Activated T-cell treated with anti-CD3 and anti-CD28 coated beads, Interleukin-2, amount 50 U/mL, for 4 hours (primary cell): ENCODE data around the gene SCUBE1. TPM values are rescaled to one million over a fixed set of nuclear protein-coding genes. Genes with fewer than 3 reads are reported as not detected.

Experiments
- ATAC-seq, 2 donors: fragments of 200-7000 bp; cut with Tn5 transposase; one replicate each; pipeline ENCODE4 v1.10.0; 2021
- DNase-seq: peaks from one replicate; pipeline ENCODE4 v3.0.0-alpha.2; 2020
- H3K27me3 Mint-ChIP-seq: one replicate; pipeline ENCODE4 v1.8.0; 2021; ENCODE audit warnings: low read depth, mixed read lengths
- H3K36me3 Mint-ChIP-seq: one replicate; pipeline ENCODE4 v1.8.0; 2022; ENCODE audit warnings: mixed read lengths; ENCODE audit not compliant: insufficient read depth
- H3K4me1 Mint-ChIP-seq: one replicate; pipeline ENCODE4 v1.8.0; 2021; ENCODE audit warnings: low read depth, mixed read lengths
- H3K4me3 Mint-ChIP-seq: one replicate; pipeline ENCODE4 v1.8.0; 2021; ENCODE audit warnings: mild to moderate bottlenecking, moderate library complexity, mixed read lengths
- H3K9me3 Mint-ChIP-seq: one replicate; pipeline ENCODE4 v1.8.0; 2021; ENCODE audit warnings: mixed read lengths
- total RNA-seq, 3 donors: library from RNA; stranded (reverse); gene quantifications; one replicate each; pipeline ENCODE4 v1.2.1, GENCODE V29; 2021

Gene SCUBE1
- total RNA-seq, 3 donors from 2014 or later, result 0.08 TPM; not detected in 2

DNA sequence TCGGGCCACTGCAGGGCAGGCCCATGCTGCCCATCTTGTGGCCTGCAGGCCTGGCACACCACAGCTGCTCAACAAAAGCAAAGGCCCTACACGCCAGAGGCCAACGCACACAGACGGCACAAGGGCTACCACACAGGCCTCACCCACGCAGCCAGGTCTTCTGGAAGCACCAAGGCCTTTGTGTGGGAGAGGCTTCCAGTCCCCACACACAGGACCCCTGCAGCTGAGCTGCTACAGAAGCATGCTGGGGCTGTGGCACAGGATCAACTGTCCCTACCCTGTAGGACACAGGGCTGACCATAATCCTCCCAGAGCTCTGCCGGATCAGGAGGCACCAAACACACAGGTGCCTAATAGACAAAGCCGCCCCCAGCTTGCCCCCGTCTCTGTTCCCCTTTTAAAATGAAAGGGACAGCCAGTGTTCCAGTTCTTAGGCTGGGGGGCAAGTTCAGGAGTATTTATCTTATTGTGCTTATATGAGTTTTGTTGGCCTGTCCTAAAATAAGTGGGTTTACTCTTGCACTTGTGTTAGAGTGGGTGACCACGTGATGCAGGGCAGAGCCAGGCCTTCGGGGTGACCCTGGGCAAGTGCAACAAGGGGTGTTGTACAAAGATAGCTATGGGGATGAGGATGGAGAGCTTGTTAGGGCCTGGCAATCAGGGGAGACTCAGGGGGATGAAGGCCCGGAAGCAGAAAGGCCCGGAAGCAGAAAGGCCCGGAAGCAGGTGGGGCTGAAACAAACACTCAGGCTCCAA, 161.7 kb downstream of the SCUBE1 start:
- H3K27me3 Mint-ChIP-seq, result no peaks in the 10 kb centered on the region
- ATAC-seq, result no peak

GRCh38 chr22:43180670-43181069, 162.5 kb downstream of the SCUBE1 start:
- DNase-seq, result no peak
- no peak overlapping the region for H3K4me3 Mint-ChIP-seq
- H3K9me3 Mint-ChIP-seq, result no peaks in the 10 kb centered on the region
- H3K36me3 Mint-ChIP-seq, result peaks cover 21% of the 10 kb centered on the region
- ATAC-seq, result no peak
- peaks cover 15% of the 10 kb centered on the region for H3K4me1 Mint-ChIP-seq
- H3K27me3 Mint-ChIP-seq, result no peaks in the 10 kb centered on the region

More for the DNA sequence above, 161.7 kb downstream of the SCUBE1 start:
- H3K4me3 Mint-ChIP-seq, result no peak overlapping the region
- no peaks in the 10 kb centered on the region for H3K9me3 Mint-ChIP-seq
- DNase-seq, result no peak
- H3K4me1 Mint-ChIP-seq, result peaks cover 17% of the 10 kb centered on the region
- H3K36me3 Mint-ChIP-seq, result peaks cover 21% of the 10 kb centered on the region

- peaks cover 21% of the 10 kb centered on the region for H3K36me3 Mint-ChIP-seq
- H3K4me1 Mint-ChIP-seq, result peaks cover 10% of the 10 kb centered on the region
These were observed 163.3 kb downstream of the SCUBE1 start for GRCh38 chr22:43179911-43180195.

GRCh38 chr22:43179146-43179910, 163.8 kb downstream of the SCUBE1 start:
- H3K4me1 Mint-ChIP-seq, result peaks cover 6% of the 10 kb centered on the region
- H3K36me3 Mint-ChIP-seq, result peaks cover 21% of the 10 kb centered on the region
- ATAC-seq (no peak), DNase-seq (no peak)
- no peak overlapping the region for H3K4me3 Mint-ChIP-seq
- H3K27me3 Mint-ChIP-seq, result no peaks in the 10 kb centered on the region
- no peaks in the 10 kb centered on the region for H3K9me3 Mint-ChIP-seq

More at GRCh38 chr22:43179911-43180195, 163.3 kb downstream of the SCUBE1 start:
- DNase-seq (no peak), ATAC-seq (no peak)
- Mint-ChIP-seq H3K4me3 (no peak overlapping the region), H3K9me3 (no peaks in the 10 kb centered on the region), H3K27me3 (no peaks in the 10 kb centered on the region)

DNA sequence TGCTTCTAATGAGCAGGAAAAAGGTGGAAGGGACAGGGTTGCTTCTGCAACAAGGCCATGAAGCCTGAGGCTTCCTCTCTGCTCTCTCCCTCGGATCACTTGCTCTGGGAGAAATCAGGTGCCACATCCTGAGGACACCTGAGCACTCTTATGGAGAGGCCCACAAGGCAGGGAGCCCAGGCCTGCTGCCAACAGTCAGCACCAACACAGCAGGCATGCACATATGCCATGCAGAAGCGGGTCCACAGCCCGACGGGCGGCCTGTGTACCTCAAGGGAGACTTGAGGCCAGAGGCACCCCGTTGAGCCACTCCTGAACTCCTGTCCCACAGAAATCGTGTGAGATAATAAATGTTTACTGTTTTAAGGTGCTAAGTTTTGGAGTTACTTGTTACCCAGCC, 165.7 kb downstream of the SCUBE1 start:
- Mint-ChIP-seq H3K27me3 (no peaks in the 10 kb centered on the region), H3K36me3 (peaks cover 17% of the 10 kb centered on the region), H3K4me1 (peaks cover 2% of the 10 kb centered on the region), H3K4me3 (no peak overlapping the region), H3K9me3 (no peaks in the 10 kb centered on the region)
- no peak for ATAC-seq
- no peak for DNase-seq

DNA sequence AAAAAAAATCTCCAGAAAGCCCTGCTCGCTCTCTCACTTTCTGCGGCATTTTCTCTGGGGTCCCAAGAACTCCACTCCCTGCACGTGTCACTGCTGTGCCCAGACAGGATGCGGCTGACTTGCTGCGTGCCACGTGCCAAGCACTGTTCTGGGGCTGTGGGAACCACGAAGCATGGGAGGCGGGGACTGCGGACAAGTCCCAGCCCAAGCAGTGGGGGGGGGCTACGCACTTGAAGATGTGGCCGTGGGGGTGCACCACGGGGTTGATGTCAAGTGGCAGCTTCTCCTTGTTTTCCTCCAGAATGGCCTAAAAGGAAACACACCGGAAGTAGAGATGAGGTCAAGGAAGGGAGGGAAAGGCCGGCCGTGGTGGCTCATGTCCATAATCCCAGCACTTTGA, 167.1 kb downstream of the SCUBE1 start:
- Mint-ChIP-seq H3K4me1 (no peaks in the 10 kb centered on the region), H3K4me3 (no peak overlapping the region), H3K27me3 (no peaks in the 10 kb centered on the region), H3K9me3 (no peaks in the 10 kb centered on the region), H3K36me3 (peaks cover 14% of the 10 kb centered on the region)
- DNase-seq (no peak), ATAC-seq (no peak)

GRCh38 chr22:43174941-43175531, 168.1 kb downstream of the SCUBE1 start:
- no peak for DNase-seq
- no peaks in the 10 kb centered on the region for H3K9me3 Mint-ChIP-seq
- peaks cover 16% of the 10 kb centered on the region for H3K36me3 Mint-ChIP-seq
- H3K4me1 Mint-ChIP-seq, result no peaks in the 10 kb centered on the region
- no peak for ATAC-seq
- H3K27me3 Mint-ChIP-seq, result no peaks in the 10 kb centered on the region
- no peak overlapping the region for H3K4me3 Mint-ChIP-seq

- ATAC-seq (no peak), DNase-seq (no peak)
- Mint-ChIP-seq H3K27me3 (no peaks in the 10 kb centered on the region), H3K4me1 (no peaks in the 10 kb centered on the region), H3K36me3 (peaks cover 13% of the 10 kb centered on the region), H3K9me3 (no peaks in the 10 kb centered on the region), H3K4me3 (no peak overlapping the region)
These were observed 169.0 kb downstream of the SCUBE1 start for GRCh38 chr22:43173976-43174720.

DNA sequence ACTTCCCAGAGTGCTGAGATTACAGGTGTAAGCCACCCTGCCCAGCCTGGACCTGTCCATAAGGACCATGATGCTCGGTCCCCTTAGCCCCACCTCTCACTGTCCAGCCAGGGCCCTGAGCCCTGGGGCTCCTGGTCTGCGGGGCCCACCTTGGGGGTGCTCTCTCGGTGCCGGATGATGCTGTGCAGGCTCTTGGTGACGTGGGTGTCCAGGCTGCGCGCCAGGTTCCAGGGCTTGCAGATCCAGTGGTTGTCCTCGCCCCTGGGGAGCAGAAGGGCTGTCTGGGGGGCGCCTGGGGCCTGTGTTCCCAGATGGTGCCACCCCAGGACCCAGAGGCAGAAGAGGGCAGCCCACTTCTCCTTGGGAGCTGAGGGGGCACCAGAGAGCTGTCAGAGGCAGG, 169.6 kb downstream of the SCUBE1 start:
- H3K4me1 Mint-ChIP-seq, result no peaks in the 10 kb centered on the region
- no peaks in the 10 kb centered on the region for H3K27me3 Mint-ChIP-seq
- no peak for ATAC-seq
- H3K9me3 Mint-ChIP-seq, result no peaks in the 10 kb centered on the region
- peaks cover 8% of the 10 kb centered on the region for H3K36me3 Mint-ChIP-seq
- no peak overlapping the region for H3K4me3 Mint-ChIP-seq
- DNase-seq, result no peak

DNA sequence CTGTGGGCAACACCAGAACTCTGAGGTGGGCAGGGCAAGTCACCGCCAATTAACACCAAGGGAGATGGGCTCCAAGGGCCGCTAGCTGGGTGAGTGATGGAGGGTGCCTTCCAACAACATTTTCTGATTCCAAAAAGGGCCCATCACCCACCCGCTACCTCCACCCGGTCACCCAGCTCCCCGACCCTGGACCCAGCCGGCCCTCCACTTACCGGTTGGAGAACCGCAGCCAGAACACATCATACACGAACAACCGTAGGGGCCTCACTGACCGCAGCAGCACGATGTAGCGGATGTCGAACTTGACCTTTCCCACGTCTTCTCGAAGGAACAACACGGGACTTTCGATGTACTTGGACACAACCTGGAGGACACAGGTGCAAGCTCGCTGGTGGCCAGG, 171.0 kb downstream of the SCUBE1 start:
- DNase-seq (no peak), ATAC-seq (no peak)
- Mint-ChIP-seq H3K4me1 (no peaks in the 10 kb centered on the region), H3K9me3 (no peaks in the 10 kb centered on the region), H3K4me3 (no peak overlapping the region), H3K36me3 (peaks cover 9% of the 10 kb centered on the region), H3K27me3 (no peaks in the 10 kb centered on the region)

DNA sequence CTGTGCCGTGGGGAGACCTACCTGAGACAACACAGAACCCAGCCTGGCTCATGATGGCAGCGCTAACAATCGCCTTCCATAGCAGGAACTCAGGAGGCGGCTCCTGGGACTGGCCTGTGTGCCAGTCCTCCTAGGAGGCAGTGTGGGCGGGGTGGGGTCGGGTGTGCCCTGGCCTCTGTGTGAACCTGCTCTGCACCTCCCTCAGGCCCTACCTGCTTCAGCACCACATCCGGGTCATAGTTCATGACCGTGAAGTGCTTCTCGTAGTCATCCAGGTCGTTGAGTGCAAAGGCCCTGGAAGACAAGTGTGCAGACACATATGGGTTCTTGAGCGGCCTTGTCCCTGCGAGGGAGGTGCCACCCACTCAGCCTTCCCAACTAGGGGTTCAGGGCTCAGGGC, 171.6 kb downstream of the SCUBE1 start:
- ATAC-seq, result no peak

DNA sequence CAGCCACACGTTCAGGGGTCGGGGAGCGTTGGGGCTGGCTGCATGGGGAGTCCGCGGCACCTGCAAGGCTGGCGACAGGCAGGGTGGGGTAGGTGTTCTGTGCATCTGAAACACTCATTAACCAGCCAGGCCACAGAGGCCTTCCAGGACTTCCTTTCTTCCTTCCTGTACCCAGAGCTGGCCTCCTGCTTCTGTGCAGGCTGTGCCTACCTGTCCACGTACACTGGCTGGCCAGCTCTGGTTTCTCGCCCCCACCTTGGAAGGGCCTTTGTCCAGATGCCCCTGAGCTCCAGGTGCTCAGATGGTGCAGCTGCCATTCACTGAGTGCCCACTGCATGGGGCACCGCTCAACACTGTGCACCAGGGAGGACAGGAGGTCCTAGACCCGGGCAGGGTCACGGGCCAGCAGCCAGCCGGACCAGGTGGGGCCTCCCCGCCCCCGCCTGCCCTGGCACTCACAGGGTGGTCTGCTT, 172.1 kb downstream of the SCUBE1 start:
- Mint-ChIP-seq H3K36me3 (peaks cover 9% of the 10 kb centered on the region), H3K4me3 (no peak overlapping the region), H3K27me3 (no peaks in the 10 kb centered on the region), H3K4me1 (no peaks in the 10 kb centered on the region), H3K9me3 (no peaks in the 10 kb centered on the region)
- DNase-seq (no peak), ATAC-seq (no peak)

More for the DNA sequence above, 171.6 kb downstream of the SCUBE1 start:
- no peaks in the 10 kb centered on the region for H3K4me1 Mint-ChIP-seq
- no peaks in the 10 kb centered on the region for H3K9me3 Mint-ChIP-seq
- H3K4me3 Mint-ChIP-seq, result no peak overlapping the region
- peaks cover 9% of the 10 kb centered on the region for H3K36me3 Mint-ChIP-seq
- no peak for DNase-seq
- no peaks in the 10 kb centered on the region for H3K27me3 Mint-ChIP-seq

- ATAC-seq (no peak), DNase-seq (no peak)
- peaks cover 9% of the 10 kb centered on the region for H3K36me3 Mint-ChIP-seq
- H3K4me3 Mint-ChIP-seq, result no peak overlapping the region
- H3K27me3 Mint-ChIP-seq, result no peaks in the 10 kb centered on the region
- H3K4me1 Mint-ChIP-seq, result no peaks in the 10 kb centered on the region
- no peaks in the 10 kb centered on the region for H3K9me3 Mint-ChIP-seq
These were observed 173.1 kb downstream of the SCUBE1 start for GRCh38 chr22:43170131-43170480.
